ENCODE results near the gene CLCN1.

DNA sequence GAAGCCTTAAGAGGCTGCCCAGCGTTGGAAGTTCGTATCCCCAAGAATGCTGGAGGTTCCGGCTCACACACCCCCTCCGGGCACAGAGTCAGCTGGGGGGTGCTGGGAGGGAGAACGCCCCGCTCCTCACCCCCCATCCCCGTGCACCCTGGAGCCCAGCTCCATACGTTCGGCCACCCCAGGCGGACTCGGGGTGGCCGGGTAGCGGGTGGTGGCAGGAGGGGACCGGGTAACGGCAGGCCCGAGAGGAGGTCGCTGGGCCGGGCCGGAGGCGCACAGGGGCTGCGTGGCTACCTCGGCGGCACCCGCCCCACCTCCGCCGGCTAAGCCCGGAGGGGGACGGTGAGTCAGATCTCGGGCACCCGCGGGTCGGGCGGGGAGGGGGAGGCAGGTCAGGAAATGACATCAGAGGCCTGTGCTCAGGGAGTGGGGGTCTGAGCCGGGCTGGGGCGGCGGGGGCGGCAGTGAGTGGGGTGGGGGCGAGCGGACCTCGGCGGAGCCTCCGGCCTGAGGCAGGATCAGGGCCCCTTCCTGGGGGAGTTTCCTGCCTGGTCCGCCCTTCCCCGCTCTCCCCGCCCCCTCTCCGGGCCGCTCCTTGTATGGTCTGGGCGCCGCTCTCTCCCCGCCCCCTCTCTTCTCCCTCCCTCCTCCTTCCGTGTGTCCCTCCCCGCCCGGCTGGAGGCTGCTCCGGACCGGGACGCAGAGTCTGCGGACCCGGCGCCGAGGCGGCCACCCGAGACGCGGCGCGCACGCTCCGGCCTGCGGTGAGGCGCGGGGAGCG is 64.9 kb downstream of the CLCN1 start, which contains the start of gene ZYX:
- TF ChIP-seq MYC (IDR thresholded peaks at IDR 0.05; ENCODE audit: borderline replicate concordance, low read length) (no peak), FOSL2 (IDR thresholded peaks at IDR 0.05) (peak; percentile 57; the same call in 1 of the 2 replicates), FOSL2 (CRISPR knock-in tag; IDR thresholded peaks at IDR 0.05) (peak; percentile 90), RFX5 (IDR thresholded peaks at IDR 0.05) (no peak), SMC3 (IDR thresholded peaks at IDR 0.05) (0 out of 3 replicates have a peak, but pooled peaks have one; percentile 7), EHF (CRISPR knock-in tag; IDR thresholded peaks at IDR 0.05) (no peak)
- TF ChIP-seq, protein P1, sequence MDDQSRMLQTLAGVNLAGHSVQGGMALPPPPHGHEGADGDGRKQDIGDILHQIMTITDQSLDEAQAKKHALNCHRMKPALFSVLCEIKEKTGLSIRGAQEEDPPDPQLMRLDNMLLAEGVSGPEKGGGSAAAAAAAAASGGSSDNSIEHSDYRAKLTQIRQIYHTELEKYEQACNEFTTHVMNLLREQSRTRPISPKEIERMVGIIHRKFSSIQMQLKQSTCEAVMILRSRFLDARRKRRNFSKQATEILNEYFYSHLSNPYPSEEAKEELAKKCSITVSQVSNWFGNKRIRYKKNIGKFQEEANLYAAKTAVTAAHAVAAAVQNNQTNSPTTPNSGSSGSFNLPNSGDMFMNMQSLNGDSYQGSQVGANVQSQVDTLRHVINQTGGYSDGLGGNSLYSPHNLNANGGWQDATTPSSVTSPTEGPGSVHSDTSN (IDR thresholded peaks at IDR 0.05), result no peak
- TF ChIP-seq, protein P2, sequence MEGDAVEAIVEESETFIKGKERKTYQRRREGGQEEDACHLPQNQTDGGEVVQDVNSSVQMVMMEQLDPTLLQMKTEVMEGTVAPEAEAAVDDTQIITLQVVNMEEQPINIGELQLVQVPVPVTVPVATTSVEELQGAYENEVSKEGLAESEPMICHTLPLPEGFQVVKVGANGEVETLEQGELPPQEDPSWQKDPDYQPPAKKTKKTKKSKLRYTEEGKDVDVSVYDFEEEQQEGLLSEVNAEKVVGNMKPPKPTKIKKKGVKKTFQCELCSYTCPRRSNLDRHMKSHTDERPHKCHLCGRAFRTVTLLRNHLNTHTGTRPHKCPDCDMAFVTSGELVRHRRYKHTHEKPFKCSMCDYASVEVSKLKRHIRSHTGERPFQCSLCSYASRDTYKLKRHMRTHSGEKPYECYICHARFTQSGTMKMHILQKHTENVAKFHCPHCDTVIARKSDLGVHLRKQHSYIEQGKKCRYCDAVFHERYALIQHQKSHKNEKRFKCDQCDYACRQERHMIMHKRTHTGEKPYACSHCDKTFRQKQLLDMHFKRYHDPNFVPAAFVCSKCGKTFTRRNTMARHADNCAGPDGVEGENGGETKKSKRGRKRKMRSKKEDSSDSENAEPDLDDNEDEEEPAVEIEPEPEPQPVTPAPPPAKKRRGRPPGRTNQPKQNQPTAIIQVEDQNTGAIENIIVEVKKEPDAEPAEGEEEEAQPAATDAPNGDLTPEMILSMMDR (IDR thresholded peaks at IDR 0.05), result no peak
- TF ChIP-seq, protein P3, sequence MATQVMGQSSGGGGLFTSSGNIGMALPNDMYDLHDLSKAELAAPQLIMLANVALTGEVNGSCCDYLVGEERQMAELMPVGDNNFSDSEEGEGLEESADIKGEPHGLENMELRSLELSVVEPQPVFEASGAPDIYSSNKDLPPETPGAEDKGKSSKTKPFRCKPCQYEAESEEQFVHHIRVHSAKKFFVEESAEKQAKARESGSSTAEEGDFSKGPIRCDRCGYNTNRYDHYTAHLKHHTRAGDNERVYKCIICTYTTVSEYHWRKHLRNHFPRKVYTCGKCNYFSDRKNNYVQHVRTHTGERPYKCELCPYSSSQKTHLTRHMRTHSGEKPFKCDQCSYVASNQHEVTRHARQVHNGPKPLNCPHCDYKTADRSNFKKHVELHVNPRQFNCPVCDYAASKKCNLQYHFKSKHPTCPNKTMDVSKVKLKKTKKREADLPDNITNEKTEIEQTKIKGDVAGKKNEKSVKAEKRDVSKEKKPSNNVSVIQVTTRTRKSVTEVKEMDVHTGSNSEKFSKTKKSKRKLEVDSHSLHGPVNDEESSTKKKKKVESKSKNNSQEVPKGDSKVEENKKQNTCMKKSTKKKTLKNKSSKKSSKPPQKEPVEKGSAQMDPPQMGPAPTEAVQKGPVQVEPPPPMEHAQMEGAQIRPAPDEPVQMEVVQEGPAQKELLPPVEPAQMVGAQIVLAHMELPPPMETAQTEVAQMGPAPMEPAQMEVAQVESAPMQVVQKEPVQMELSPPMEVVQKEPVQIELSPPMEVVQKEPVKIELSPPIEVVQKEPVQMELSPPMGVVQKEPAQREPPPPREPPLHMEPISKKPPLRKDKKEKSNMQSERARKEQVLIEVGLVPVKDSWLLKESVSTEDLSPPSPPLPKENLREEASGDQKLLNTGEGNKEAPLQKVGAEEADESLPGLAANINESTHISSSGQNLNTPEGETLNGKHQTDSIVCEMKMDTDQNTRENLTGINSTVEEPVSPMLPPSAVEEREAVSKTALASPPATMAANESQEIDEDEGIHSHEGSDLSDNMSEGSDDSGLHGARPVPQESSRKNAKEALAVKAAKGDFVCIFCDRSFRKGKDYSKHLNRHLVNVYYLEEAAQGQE (IDR thresholded peaks at IDR 0.05), result no peak
